CD4-positive, alpha-beta T cell treated with Interleukin-12 subunit alpha and Interleukin-12 subunit beta, for 1 hour (primary cell): ENCODE results near the gene TCN1.

Experiments
- DNase-seq: peaks from one replicate; pipeline ENCODE4 v3.0.0-alpha.2; 2020

The TCN1 gene

DNA sequence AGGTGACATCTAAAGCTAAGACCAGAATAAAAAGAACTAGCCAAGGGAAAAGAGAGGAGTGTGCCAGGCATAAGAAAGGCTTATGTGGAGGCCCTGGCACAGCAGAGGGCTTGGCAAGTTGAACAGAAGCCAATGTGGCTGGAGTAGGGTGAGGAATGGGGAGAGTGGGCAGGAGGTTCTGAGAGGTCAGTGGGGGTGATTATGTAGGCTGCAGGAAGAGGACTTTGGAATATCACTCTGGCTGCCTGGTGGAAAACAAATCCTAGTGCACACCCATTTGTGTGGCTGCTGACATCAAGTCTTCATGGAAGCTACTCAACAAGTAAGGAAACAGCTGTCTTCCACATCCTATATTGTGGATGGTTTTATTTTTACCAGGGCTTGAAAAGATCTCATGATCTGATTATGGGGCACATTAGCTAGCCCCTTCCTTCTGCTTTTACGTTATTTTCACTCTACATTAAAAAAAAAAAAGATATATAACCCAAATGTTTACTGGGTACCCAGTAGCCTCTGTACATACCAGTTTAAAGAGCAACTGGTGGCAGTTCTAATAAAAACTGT, 59.2 kb downstream of the TCN1 start:
- DNase-seq, result no peak

- DNase-seq, result no peak
These were observed 62.2 kb downstream of the TCN1 start for GRCh38 chr11:59804061-59804460.
